ENCODE results near the gene DACH1.

The DACH1 gene

GRCh38 chr13:71882120-71882519 is 15.1 kb upstream of the DACH1 start:
- no peak for DNase-seq (ENCODE audit: low read depth in 2 of 2)
- TF ChIP-seq CTCF (IDR thresholded peaks at IDR 0.05; ENCODE audit: low read depth, low read length): no peak

GRCh38 chr13:71880753-71881541 is 13.9 kb upstream of the DACH1 start:
- peak in 1 of 2 donors; percentile 38 for DNase-seq (ENCODE audit: low read depth in 2 of 2)
- no peak for TF ChIP-seq CTCF (IDR thresholded peaks at IDR 0.05; ENCODE audit: low read depth, low read length)
- H3K4me3 ChIP-seq (replicated peaks in 1 of 2; ENCODE audit: low read depth in 2 of 2, low read length in 2 of 2): no peak overlapping the region

More at GRCh38 chr13:71882120-71882519, 15.1 kb upstream of the DACH1 start:
- H3K4me3 ChIP-seq (replicated peaks in 1 of 2; ENCODE audit: low read depth in 2 of 2, low read length in 2 of 2): no peak overlapping the region

- H3K4me3 ChIP-seq (replicated peaks in 1 of 2; ENCODE audit: low read depth in 2 of 2, low read length in 2 of 2): no peak overlapping the region
- TF ChIP-seq CTCF (IDR thresholded peaks at IDR 0.05; ENCODE audit: low read depth, low read length): no peak
- no peak for DNase-seq (ENCODE audit: low read depth in 2 of 2)
Observed at GRCh38 chr13:71879808-71880344, 12.9 kb upstream of the DACH1 start.

GRCh38 chr13:71879129-71879535 is 12.1 kb upstream of the DACH1 start:
- peak; percentile 53 to 58 for DNase-seq (ENCODE audit: low read depth in 2 of 2)
- TF ChIP-seq CTCF (IDR thresholded peaks at IDR 0.05; ENCODE audit: low read depth, low read length): peak; percentile 63
- no peak overlapping the region for H3K4me3 ChIP-seq (replicated peaks in 1 of 2; ENCODE audit: low read depth in 2 of 2, low read length in 2 of 2)

- DNase-seq (ENCODE audit: low read depth in 2 of 2): no peak
- no peak overlapping the region for H3K4me3 ChIP-seq (replicated peaks in 1 of 2; ENCODE audit: low read depth in 2 of 2, low read length in 2 of 2)
- no peak for TF ChIP-seq CTCF (IDR thresholded peaks at IDR 0.05; ENCODE audit: low read depth, low read length)
Observed at GRCh38 chr13:71877256-71877653, 10.3 kb upstream of the DACH1 start.

GRCh38 chr13:71876648-71877255 is 9.7 kb upstream of the DACH1 start:
- TF ChIP-seq CTCF (IDR thresholded peaks at IDR 0.05; ENCODE audit: low read depth, low read length): no peak
- no peak overlapping the region for H3K4me3 ChIP-seq (replicated peaks in 1 of 2; ENCODE audit: low read depth in 2 of 2, low read length in 2 of 2)
- DNase-seq (ENCODE audit: low read depth in 2 of 2): no peak
